Mesendoderm (in vitro differentiated cells): ENCODE measurements around the gene KLHL25.

Source experiments
- DNase-seq: peaks from one replicate; pipeline ENCODE4 v3.0.0; 2013
- H2AK5ac ChIP-seq: 2 replicates; pipeline ENCODE4 v1.6.1; 2013; ENCODE audit warnings: low read length, inconsistent platforms
- H2BK120ac ChIP-seq: 2 replicates; pipeline ENCODE4 v1.6.1; 2013; ENCODE audit warnings: low read depth, mild to moderate bottlenecking, low read length, moderate library complexity, mixed read lengths
- H2BK15ac ChIP-seq: replicated peaks from 2 replicates; pipeline ENCODE4 v1.6.1; 2013; ENCODE audit warnings: low read depth, mild to moderate bottlenecking, moderate library complexity
- H2BK5ac ChIP-seq: 2 replicates; pipeline ENCODE4 v1.6.1; 2013; ENCODE audit warnings: low read length, inconsistent platforms
- H3K18ac ChIP-seq: 2 replicates; pipeline ENCODE4 v1.6.1; 2013; ENCODE audit warnings: mild to moderate bottlenecking, low read length, mixed read lengths
- H3K23ac ChIP-seq: one replicate; pipeline ENCODE4 v1.6.1; 2013; ENCODE audit warnings: low read length
- H3K27ac ChIP-seq: 2 replicates; pipeline ENCODE4 v1.5.1; 2013; ENCODE audit warnings: low read depth, mild to moderate bottlenecking, inconsistent platforms, low read length, moderate library complexity
- H3K27me3 ChIP-seq: 2 replicates; pipeline ENCODE4 v1.6.1; 2013; ENCODE audit warnings: low read length, control low read depth, mild to moderate bottlenecking, inconsistent platforms; ENCODE audit not compliant: insufficient read depth, poor library complexity
- H3K36me3 ChIP-seq: 2 replicates; pipeline ENCODE4 v1.6.1; 2013; ENCODE audit warnings: low read length, inconsistent platforms; ENCODE audit not compliant: control insufficient read depth, insufficient read depth
- H3K4ac ChIP-seq: one replicate; pipeline ENCODE4 v1.6.1; 2013; ENCODE audit warnings: low read depth, mild to moderate bottlenecking, low read length, moderate library complexity
- H3K4me1 ChIP-seq: 2 replicates; pipeline ENCODE4 v1.6.1; 2013; ENCODE audit warnings: low read depth, low read length, inconsistent platforms; ENCODE audit not compliant: control insufficient read depth
- H3K4me2 ChIP-seq: 2 replicates; pipeline ENCODE4 v1.6.1; 2013; ENCODE audit warnings: low read length
- H3K4me3 ChIP-seq: 2 replicates; pipeline ENCODE4 v1.5.1; 2013; ENCODE audit warnings: mild to moderate bottlenecking, low read length
- H3K56ac ChIP-seq: one replicate; pipeline ENCODE4 v1.6.1; 2013; ENCODE audit warnings: low read length
- H3K79me1 ChIP-seq: 2 replicates; pipeline ENCODE4 v1.6.1; 2013; ENCODE audit warnings: low read length, inconsistent platforms
- H3K79me2 ChIP-seq: 2 replicates; pipeline ENCODE4 v1.6.1; 2013; ENCODE audit warnings: mild to moderate bottlenecking, low read length; ENCODE audit not compliant: control insufficient read depth, insufficient read depth
- H3K9ac ChIP-seq: 2 replicates; pipeline ENCODE4 v1.6.1; 2013; ENCODE audit warnings: low read length, inconsistent platforms
- H4K5ac ChIP-seq: one replicate; pipeline ENCODE4 v1.6.1; 2013; ENCODE audit warnings: low read length
- H4K8ac ChIP-seq: one replicate; pipeline ENCODE4 v1.6.1; 2013; ENCODE audit warnings: low read depth, mild to moderate bottlenecking, control low read depth, low read length, moderate library complexity
- WGBS: extraction: QIAGEN DNeasy Blood & Tissue Kit; methylation state at CpG from one replicate; pipeline ENCODE4 v1.1.7; 2013; ENCODE audit warnings: low lambda C conversion rate, missing lambda C conversion rate; ENCODE audit not compliant: insufficient coverage; ENCODE audit errors: extremely low coverage; 5-methylcytosine and 5-hydroxymethylcytosine counted together

The KLHL25 gene

GRCh38 chr15:85755471-85755870, 39.3 kb downstream of the KLHL25 start:
- Histone ChIP-seq H2AK5ac (no peak overlapping the region), H3K23ac (no peak overlapping the region), H3K4me2 (no peak overlapping the region), H3K4me3 (no peak overlapping the region), H3K79me2 (no peaks in the 10 kb centered on the region), H3K79me1 (no peaks in the 10 kb centered on the region), H3K18ac (no peak overlapping the region), H3K27me3 (no peaks in the 10 kb centered on the region), H4K8ac (no peak overlapping the region), H3K36me3 (no peaks in the 10 kb centered on the region), H2BK5ac (no peak overlapping the region), H2BK120ac (no peak overlapping the region), H3K56ac (no peak overlapping the region), H4K5ac (no peak overlapping the region), H3K4ac (no peak overlapping the region), H3K27ac (no peak overlapping the region), H2BK15ac (no peak overlapping the region), H3K4me1 (peaks cover 1% of the 10 kb centered on the region), H3K9ac (no peak overlapping the region)
- WGBS = no CpG with 5 or more reads among the region's 11 CpGs
- DNase-seq = no peak

GRCh38 chr15:85754989-85755388, 39.7 kb downstream of the KLHL25 start:
- WGBS = no CpG with 5 or more reads among the region's 7 CpGs
- Histone ChIP-seq H3K27ac (no peak overlapping the region), H3K79me2 (no peaks in the 10 kb centered on the region), H3K4ac (no peak overlapping the region), H3K23ac (no peak overlapping the region), H2BK15ac (no peak overlapping the region), H4K5ac (no peak overlapping the region), H3K79me1 (no peaks in the 10 kb centered on the region), H4K8ac (no peak overlapping the region), H3K56ac (no peak overlapping the region), H2AK5ac (no peak overlapping the region), H2BK5ac (no peak overlapping the region), H3K4me1 (peaks cover 1% of the 10 kb centered on the region), H3K18ac (no peak overlapping the region), H3K9ac (no peak overlapping the region), H2BK120ac (no peak overlapping the region), H3K36me3 (no peaks in the 10 kb centered on the region), H3K4me3 (no peak overlapping the region), H3K27me3 (no peaks in the 10 kb centered on the region), H3K4me2 (no peak overlapping the region)
- DNase-seq = no peak

- H4K5ac ChIP-seq = no peak overlapping the region
- H2BK5ac ChIP-seq = no peak overlapping the region
- H3K9ac ChIP-seq = no peak overlapping the region
- no peaks in the 10 kb centered on the region for H3K36me3 ChIP-seq
- H2BK15ac ChIP-seq = no peak overlapping the region
- WGBS = no CpG with 5 or more reads among the region's 10 CpGs
- no peaks in the 10 kb centered on the region for H3K79me2 ChIP-seq
- H3K18ac ChIP-seq = no peak overlapping the region
- H3K79me1 ChIP-seq = no peaks in the 10 kb centered on the region
- no peaks in the 10 kb centered on the region for H3K27me3 ChIP-seq
- H2AK5ac ChIP-seq = no peak overlapping the region
- peaks cover 1% of the 10 kb centered on the region for H3K4me1 ChIP-seq
- H3K4me2 ChIP-seq = no peak overlapping the region
- H3K4ac ChIP-seq = no peak overlapping the region
- H3K23ac ChIP-seq = no peak overlapping the region
- no peak overlapping the region for H2BK120ac ChIP-seq
- H4K8ac ChIP-seq = no peak overlapping the region
- no peak overlapping the region for H3K56ac ChIP-seq
- no peak overlapping the region for H3K27ac ChIP-seq
- no peak overlapping the region for H3K4me3 ChIP-seq
- DNase-seq = no peak
Observed at GRCh38 chr15:85753791-85754452, 40.8 kb downstream of the KLHL25 start.

DNA sequence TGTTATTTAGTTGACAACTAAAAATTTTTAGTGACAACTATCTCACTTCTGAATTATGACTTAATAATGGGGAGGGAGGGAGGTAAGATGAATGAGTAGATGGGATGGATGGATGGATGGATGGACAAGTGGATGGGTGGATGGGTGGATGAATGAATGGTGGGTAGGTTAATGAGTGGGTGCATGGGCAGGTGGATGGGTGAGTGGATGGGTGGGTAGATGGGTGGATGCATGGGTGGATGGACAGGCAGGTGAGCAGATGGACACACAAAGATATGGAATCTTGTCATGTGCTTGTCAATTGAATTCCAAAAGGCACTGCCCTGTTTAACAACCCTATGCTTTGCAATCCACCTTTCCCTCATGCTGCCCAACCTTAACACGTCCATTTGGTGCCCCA, 41.5 kb downstream of the KLHL25 start:
- no peaks in the 10 kb centered on the region for H3K79me2 ChIP-seq
- no CpG with 5 or more reads among the region's 1 CpG for WGBS
- no peak overlapping the region for H4K5ac ChIP-seq
- no peak overlapping the region for H2BK15ac ChIP-seq
- no peak overlapping the region for H2BK5ac ChIP-seq
- H3K18ac ChIP-seq = no peak overlapping the region
- H4K8ac ChIP-seq = no peak overlapping the region
- H3K4me1 ChIP-seq = peaks cover 1% of the 10 kb centered on the region
- no peak overlapping the region for H3K4me2 ChIP-seq
- no peak overlapping the region for H2BK120ac ChIP-seq
- H3K79me1 ChIP-seq = no peaks in the 10 kb centered on the region
- no peak overlapping the region for H3K27ac ChIP-seq
- no peak overlapping the region for H3K56ac ChIP-seq
- H3K36me3 ChIP-seq = no peaks in the 10 kb centered on the region
- H3K4ac ChIP-seq = no peak overlapping the region
- H3K9ac ChIP-seq = no peak overlapping the region
- no peaks in the 10 kb centered on the region for H3K27me3 ChIP-seq
- no peak overlapping the region for H3K4me3 ChIP-seq
- no peak overlapping the region for H2AK5ac ChIP-seq
- DNase-seq = no peak
- no peak overlapping the region for H3K23ac ChIP-seq

GRCh38 chr15:85752491-85752961, 42.2 kb downstream of the KLHL25 start:
- H3K56ac ChIP-seq = no peak overlapping the region
- no peak overlapping the region for H4K8ac ChIP-seq
- no peaks in the 10 kb centered on the region for H3K79me2 ChIP-seq
- H3K4me3 ChIP-seq = no peak overlapping the region
- no peak overlapping the region for H3K23ac ChIP-seq
- H3K36me3 ChIP-seq = no peaks in the 10 kb centered on the region
- no peak overlapping the region for H3K27ac ChIP-seq
- H3K4me1 ChIP-seq = peaks cover 1% of the 10 kb centered on the region
- DNase-seq = no peak
- H3K4me2 ChIP-seq = no peak overlapping the region
- no peaks in the 10 kb centered on the region for H3K79me1 ChIP-seq
- no CpG with 5 or more reads among the region's 8 CpGs for WGBS
- H3K18ac ChIP-seq = no peak overlapping the region
- no peak overlapping the region for H2BK5ac ChIP-seq
- no peak overlapping the region for H3K4ac ChIP-seq
- no peak overlapping the region for H4K5ac ChIP-seq
- no peak overlapping the region for H2AK5ac ChIP-seq
- H3K27me3 ChIP-seq = no peaks in the 10 kb centered on the region
- no peak overlapping the region for H2BK120ac ChIP-seq
- H2BK15ac ChIP-seq = no peak overlapping the region
- no peak overlapping the region for H3K9ac ChIP-seq

- Histone ChIP-seq H3K4me1 (peaks cover 1% of the 10 kb centered on the region), H2AK5ac (no peak overlapping the region), H3K56ac (no peak overlapping the region), H3K27ac (peak overlapping the region; percentile 23), H3K23ac (no peak overlapping the region), H2BK120ac (no peak overlapping the region), H2BK15ac (no peak overlapping the region), H4K5ac (no peak overlapping the region), H3K79me1 (no peaks in the 10 kb centered on the region), H3K9ac (no peak overlapping the region), H3K4ac (no peak overlapping the region), H4K8ac (no peak overlapping the region), H2BK5ac (no peak overlapping the region), H3K4me2 (no peak overlapping the region), H3K36me3 (no peaks in the 10 kb centered on the region), H3K4me3 (no peak overlapping the region), H3K18ac (no peak overlapping the region), H3K27me3 (no peaks in the 10 kb centered on the region), H3K79me2 (no peaks in the 10 kb centered on the region)
- no peak for DNase-seq
- no CpG with 5 or more reads among the region's 15 CpGs for WGBS
Observed at GRCh38 chr15:85752124-85752475, 42.6 kb downstream of the KLHL25 start.
